ENCODE measurements around the gene CLEC16A. TPM values are rescaled to one million over a fixed set of nuclear protein-coding genes. Genes with fewer than 3 reads are reported as not detected.
A peak's percentile ranks its signal among the peaks of the same experiment; 100 is the strongest.

Gene CLEC16A
- total and polyA plus RNA-seq, 9 of the 15 experiments (the other 6 are each of a cell fraction or from before 2014, with no cell fraction given), result 1.00 to 22.3 (median 10.0) TPM

GRCh38 chr16:11100239-11100750 lies 155.9 kb downstream of the CLEC16A start:
- in situ Hi-C loops (cut with MboI), result loop anchor here (10.0 kb wide), 1 partner anchor 245 kb away; the partner anchor contains the start of gene RMI2
- DNase-seq (ENCODE audit: extremely low read depth in 1 of 4, low spot score in 3 of 4), result peak; percentile 76 to 91 (median 78)
- intact Hi-C loops (cut with micrococcal nuclease), result loop anchor here (2.0 kb wide), 1 partner anchor 27 kb away; no protein-coding TSS in a partner anchor
- H3K27me3 ChIP-seq (ENCODE audit: control insufficient read depth in 2 of 2, insufficient read depth in 2 of 2, low read length in 2 of 2), result no peaks in the 10 kb centered on the region
- peak; percentile 95 for FAIRE-seq
- H3K9me1 ChIP-seq (ENCODE audit: control insufficient read depth, insufficient read depth, low read length), result peaks cover 4% of the 10 kb centered on the region
- no TSS peak for BruUV-seq (replicated peaks)
- CTCF ChIA-PET (ENCODE audit: low intra/inter-chr PET ratio), result no interaction called here
- ATAC-seq, result peak; percentile 70
- 17% methylated on average over 6 of the region's 6 CpGs for WGBS (ENCODE audit: insufficient coverage, low coverage, missing lambda C conversion rate)
- no peak overlapping the region for H3K4me2 ChIP-seq (ENCODE audit: insufficient read depth, low read length)
- no peaks in the 10 kb centered on the region for H3K79me2 ChIP-seq (ENCODE audit: control insufficient read depth, insufficient read depth, low read length)
- peaks cover 13% of the 10 kb centered on the region; the same call in 1 of the 3 replicates for H3K36me3 ChIP-seq (ENCODE audit: control insufficient read depth, insufficient read depth, low read length)
- H2AFZ ChIP-seq (ENCODE audit: low read depth, low read length), result no peak overlapping the region
- POLR2A ChIA-PET, result interaction anchor here (0.8 to 3.7 kb wide), 8 partner anchors 8 to 155 kb away, joined by 3 to 36 read pairs (median 3); partner anchors contain the start of gene SOCS1
- H3K4me1 ChIP-seq (replicated peaks in 1 of 2; ENCODE audit: control insufficient read depth in 2 of 2, insufficient read depth in 2 of 2, low read length in 2 of 2), result peaks cover 49 to 58% of the 10 kb centered on the region in 2 experiments
- H3K9me3 ChIP-seq (replicated peaks; ENCODE audit: control insufficient read depth, insufficient read depth, low read depth, low read length), result no peaks in the 10 kb centered on the region
- no peak overlapping the region for H3K4me3 ChIP-seq
- 0 out of 2 replicates have a peak, but pooled peaks cover 7% of the 10 kb centered on the region for H4K20me1 ChIP-seq (replicated peaks; ENCODE audit: control insufficient read depth, insufficient read depth, low read length)
- H3K27ac ChIP-seq (ENCODE audit: extremely low read depth, low read depth, low read length), result peak overlapping the region; percentile 61; the same call in 2 of the 3 replicates
- peak overlapping the region in 1 of 2 experiments; percentile 11; a peak in 1 of 4 replicates for H3K9ac ChIP-seq (ENCODE audit: insufficient read depth in 1 of 2, low read depth in 2 of 2, low read length in 2 of 2)
- TF ChIP-seq MCM3 (IDR thresholded peaks at IDR 0.05) (no peak), HDAC6 (IDR thresholded peaks at IDR 0.05; ENCODE audit: low read depth, low read length) (no peak), ZZZ3 (IDR thresholded peaks at IDR 0.05) (no peak), LCOR (CRISPR knock-in tag; IDR thresholded peaks at IDR 0.05) (peak; percentile 55; the same call in 1 of the 2 replicates), U2AF1 (optimal IDR thresholded peaks at IDR 0.05; ENCODE audit: low read depth, low read length) (no peak), NEUROD1 (IDR thresholded peaks at IDR 0.05; ENCODE audit: borderline replicate concordance, low read depth, low read length, partially characterized antibody) (peak; percentile 50), ZNF707 (CRISPR knock-in tag; conservative IDR thresholded peaks at IDR 0.05) (no peak), SAP30 (IDR thresholded peaks at IDR 0.05; ENCODE audit: borderline replicate concordance, insufficient read depth, low read depth, low read length, poor library complexity, severe bottlenecking) (no peak), TBL1XR1 (IDR thresholded peaks at IDR 0.05; ENCODE audit: low read length in 2 of 2) (peak; percentile 61 to 79; a peak in 2 of 4 replicates), RB1 (IDR thresholded peaks at IDR 0.05; ENCODE audit: low read depth) (no peak), HMG20A (CRISPR knock-in tag; conservative IDR thresholded peaks at IDR 0.05) (no peak), POLR3A (IDR thresholded peaks at IDR 0.05; ENCODE audit: borderline replicate concordance, extremely low read depth, insufficient read depth, insufficient read length) (no peak), E2F3 (CRISPR knock-in tag; IDR thresholded peaks at IDR 0.05) (no peak), RBFOX2 (IDR thresholded peaks at IDR 0.05; ENCODE audit: low read depth, low read length) (no peak), POLR2AphosphoS2 (IDR thresholded peaks at IDR 0.05; ENCODE audit: low read length) (no peak), MIER1 (IDR thresholded peaks at IDR 0.05; ENCODE audit: low read depth) (no peak), PRDM10 (IDR thresholded peaks at IDR 0.05; ENCODE audit: partially characterized antibody) (peak; percentile 83)
- TF ChIP-seq, protein P1, sequence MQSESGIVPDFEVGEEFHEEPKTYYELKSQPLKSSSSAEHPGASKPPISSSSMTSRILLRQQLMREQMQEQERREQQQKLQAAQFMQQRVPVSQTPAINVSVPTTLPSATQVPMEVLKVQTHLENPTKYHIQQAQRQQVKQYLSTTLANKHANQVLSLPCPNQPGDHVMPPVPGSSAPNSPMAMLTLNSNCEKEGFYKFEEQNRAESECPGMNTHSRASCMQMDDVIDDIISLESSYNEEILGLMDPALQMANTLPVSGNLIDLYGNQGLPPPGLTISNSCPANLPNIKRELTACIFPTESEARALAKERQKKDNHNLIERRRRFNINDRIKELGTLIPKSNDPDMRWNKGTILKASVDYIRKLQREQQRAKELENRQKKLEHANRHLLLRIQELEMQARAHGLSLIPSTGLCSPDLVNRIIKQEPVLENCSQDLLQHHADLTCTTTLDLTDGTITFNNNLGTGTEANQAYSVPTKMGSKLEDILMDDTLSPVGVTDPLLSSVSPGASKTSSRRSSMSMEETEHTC (IDR thresholded peaks at IDR 0.05), result no peak

Measured in K562 (cell line).